Renal pelvis (tissue), 4 donors: ENCODE measurements around the gene DYNLT1. TPM values are rescaled to one million over a fixed set of nuclear protein-coding genes. Genes with fewer than 3 reads are reported as not detected.
"Not testable (repeated sequence)": the region's sequence is repeated elsewhere in the genome, so short reads cannot be mapped to it uniquely, and the experiment has no call there.

Source experiments
- DNase-seq: peaks from one replicate; pipeline ENCODE4 v3.0.0-alpha.2; 2013
- polyA plus RNA-seq, 3 donors: library from polyadenylated mRNA; unstranded; fragments of 120-200 nt; gene quantifications; one replicate each; pipeline ENCODE4 v1.2.1, GENCODE V29; 2013; ENCODE audit not compliant: insufficient read length in 3 of 3

The DYNLT1 gene
- polyA plus RNA-seq, 3 donors: 151 to 177 (median 176) TPM

- DNase-seq: no peak
Measured at GRCh38 chr6:158646023-158646910, 1.7 kb upstream of the DYNLT1 start.

GRCh38 chr6:158645064-158646022 lies 800 bp upstream of the DYNLT1 start:
- no peak for DNase-seq

- no peak for DNase-seq
Measured at GRCh38 chr6:158643836-158644230, 710 bp downstream of the DYNLT1 start.

DNA sequence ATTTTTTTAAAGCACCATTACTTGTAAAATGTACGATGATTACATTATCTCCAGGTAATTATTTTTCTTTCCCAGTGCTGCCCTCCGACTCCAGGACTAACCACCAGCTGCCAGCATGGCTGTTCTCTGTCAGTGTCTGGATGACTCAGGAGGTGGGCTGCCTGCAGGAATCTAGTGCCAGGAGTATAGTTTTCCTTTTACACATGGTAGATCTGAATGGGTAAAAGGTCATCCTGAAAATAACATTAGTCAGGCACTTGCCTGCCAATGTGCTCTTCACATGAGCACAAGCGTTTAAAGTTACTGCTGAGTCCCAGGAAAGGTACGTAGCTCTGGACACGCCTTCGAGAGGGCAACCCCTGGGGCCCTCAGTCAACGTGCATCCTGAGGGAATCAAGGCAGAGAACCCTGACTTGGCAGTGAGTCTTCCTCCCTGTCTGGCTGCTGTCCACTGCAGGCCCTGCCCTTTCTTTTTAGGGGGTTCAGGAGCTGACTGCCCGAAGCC lies 2.4 kb downstream of the DYNLT1 start:
- DNase-seq: no peak

GRCh38 chr6:158640519-158640918 lies 4.0 kb downstream of the DYNLT1 start:
- no peak for DNase-seq

DNA sequence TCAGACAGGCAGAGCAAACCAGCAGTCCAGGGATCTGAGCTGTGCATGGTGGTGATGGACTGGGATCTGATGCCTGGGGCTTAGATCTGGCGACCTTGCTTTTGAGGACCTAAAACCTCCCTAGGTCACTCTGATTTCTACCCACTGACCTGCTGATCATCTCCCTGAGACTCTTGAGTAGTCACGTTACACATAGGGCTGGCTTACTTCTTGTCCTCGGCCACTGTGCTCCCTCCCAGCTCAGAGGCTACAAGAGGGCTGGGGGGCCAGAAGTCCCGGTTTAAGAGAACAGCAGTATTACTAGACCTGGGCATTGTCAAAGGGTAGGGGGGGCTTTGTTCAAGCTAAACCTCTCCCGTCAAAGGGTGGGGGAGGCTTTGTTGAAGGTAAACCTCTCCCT lies 5.5 kb downstream of the DYNLT1 start:
- no peak for DNase-seq

- no peak for DNase-seq
Measured at GRCh38 chr6:158638324-158638854, 6.2 kb downstream of the DYNLT1 start.

DNA sequence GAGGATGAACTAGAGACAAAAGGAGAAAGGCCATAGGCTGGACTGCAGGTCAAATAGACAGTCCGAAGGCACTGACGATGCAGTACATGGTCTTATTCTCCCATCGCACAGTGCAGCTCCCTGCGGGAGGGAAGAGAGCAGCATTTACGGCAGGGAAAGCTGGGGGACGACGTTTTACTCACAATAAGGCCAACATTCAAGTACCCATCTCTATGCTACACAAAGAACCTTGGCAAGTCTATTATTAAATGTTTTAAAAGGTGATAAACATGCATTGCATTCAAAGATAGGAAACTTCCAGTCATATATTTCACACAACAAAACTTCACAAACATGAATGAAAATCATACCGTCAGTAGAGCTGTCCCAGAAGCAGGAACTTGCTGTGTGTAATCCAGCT lies 7.8 kb downstream of the DYNLT1 start:
- DNase-seq: no peak

- DNase-seq: no peak
Measured at GRCh38 chr6:158635427-158636073, 9.0 kb downstream of the DYNLT1 start.

DNA sequence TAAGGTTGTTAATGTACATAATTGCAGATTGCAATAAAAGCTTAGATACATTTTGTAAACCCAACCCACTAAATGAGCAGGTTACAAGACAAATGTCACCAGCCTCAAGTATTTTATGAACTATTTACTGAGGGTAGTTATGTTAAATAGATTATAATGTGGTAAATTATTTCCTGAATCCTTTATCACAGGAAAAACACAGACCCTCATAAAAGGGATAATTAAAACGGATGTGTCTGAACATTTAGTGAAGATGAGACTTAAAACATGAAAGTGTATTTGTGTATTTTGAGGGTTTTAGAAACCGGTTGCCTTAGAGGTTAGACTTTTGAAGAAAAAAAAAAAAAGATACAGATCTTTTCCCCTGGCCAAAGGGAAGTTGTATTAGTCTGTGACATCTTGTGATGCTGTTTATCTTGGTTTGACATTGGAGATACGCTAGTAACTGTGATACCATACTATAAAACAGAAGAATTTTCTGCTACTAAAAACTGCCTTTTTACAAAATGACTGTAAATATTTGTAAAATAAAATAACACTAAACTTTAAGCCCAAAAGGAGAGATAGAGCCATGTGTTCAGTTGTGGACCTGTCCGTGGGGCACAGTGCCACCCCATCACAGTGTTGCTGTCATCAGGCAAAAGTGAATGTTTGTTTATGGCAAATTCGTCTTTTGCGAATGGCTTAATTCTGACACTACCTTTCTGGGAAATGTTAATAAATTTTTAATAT lies 9.7 kb downstream of the DYNLT1 start:
- no peak for DNase-seq

- no peak for DNase-seq
Measured at GRCh38 chr6:158633127-158633526, 11.4 kb downstream of the DYNLT1 start.

- DNase-seq: not testable (repeated sequence)
Measured at GRCh38 chr6:158632538-158633119, 11.9 kb downstream of the DYNLT1 start.

DNA sequence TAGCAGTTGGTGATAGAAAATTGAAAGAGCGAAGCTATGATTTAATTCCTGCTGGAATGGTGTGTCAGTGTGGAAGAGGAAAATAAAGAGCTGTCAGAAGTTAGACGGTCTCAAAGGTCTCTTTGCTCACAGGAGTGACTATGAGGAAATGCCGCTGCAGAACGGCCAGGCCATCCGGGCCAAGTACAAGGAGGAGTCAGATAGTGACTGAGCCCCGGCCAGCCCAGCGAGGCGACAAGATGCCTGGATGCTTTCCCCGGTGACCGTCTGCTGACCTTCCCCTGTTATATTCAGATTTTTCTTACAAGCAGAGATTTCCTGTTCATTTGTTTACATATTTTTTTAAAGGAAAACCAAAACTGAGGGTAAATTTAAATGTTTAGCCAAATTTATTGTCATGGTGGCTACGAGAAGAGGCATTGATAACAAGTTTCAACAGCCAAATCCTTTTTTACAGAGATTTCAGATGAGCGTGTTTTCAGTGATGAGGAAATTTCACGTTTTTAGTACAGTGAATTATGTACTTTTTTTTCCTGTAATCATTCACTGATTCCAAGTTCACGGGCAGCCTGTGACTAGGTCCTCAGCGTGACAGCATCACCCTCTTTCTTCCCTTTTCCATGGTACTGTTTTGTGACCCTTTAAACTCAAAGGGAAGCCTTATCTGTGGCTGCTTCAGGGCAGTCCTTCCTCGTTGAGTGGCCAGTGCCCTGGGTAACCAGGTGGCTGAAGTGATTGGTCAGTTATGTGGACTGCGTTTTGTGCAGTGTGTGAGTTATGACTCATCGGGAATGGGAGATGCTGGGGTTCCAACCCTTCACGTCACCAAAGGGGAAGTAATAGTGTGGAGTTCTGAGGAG lies 12.6 kb downstream of the DYNLT1 start:
- DNase-seq: no peak

GRCh38 chr6:158630938-158631616 lies 13.5 kb downstream of the DYNLT1 start:
- no peak for DNase-seq

DNA sequence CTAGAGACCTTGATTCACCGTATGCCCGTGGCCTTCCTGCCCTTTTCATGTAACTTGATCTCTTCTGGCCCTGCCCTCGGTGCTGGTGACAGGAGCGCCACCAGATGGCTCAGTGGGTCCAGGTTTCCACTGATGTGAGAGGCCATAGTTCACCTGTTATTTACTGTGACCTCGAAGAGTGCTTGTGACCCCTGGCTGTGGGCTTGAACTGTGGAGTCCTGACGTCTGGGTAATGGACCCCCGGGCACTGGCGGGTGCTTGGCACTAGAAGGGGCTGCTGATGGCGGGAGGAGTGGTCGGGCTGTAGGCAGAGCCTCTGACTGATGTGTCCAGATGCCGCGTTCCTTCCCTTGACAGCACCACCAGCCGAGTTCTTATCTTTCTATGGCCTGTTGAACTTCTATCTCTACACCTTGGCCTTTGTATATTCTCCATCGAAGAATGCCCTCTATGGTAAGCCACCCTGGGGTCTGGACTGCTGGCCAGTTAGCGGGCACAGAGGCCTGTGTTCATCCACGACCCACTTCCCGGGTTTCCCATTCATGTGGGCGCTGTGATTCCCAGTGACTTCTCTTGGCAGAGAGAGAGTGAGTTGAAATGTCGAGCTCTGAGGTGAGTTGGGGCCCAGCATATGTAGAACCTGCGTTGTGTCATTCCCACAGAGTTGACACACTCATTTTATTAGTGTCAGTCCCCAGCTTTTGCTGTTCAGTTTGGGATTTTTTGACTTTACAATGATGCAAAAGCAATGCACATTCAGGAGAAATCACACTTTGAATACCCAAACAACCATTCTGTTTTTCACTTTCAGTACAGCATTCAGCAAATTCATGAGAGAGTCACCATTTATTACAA lies 14.9 kb downstream of the DYNLT1 start:
- no peak for DNase-seq

DNA sequence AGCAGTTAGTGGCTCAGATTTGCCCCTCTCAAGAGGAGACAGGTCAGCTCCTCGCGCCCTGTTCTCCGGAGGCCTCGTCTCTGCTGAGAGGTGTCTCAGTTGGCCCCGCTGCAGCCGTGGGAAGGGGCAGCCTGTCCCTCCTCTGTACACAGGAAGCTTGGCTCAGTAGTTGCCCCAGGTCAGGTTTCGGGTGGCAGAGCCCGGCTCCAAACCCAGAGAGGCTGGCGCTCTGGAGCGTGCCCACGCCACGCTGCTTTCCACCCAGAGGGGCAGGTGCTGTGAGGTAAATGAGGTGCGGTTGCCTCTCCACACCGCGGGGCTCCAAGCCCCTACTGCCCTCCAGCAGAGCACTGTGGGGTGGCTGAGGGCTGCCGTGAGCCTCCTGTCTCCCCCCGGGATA lies 16.0 kb downstream of the DYNLT1 start:
- no peak for DNase-seq

DNA sequence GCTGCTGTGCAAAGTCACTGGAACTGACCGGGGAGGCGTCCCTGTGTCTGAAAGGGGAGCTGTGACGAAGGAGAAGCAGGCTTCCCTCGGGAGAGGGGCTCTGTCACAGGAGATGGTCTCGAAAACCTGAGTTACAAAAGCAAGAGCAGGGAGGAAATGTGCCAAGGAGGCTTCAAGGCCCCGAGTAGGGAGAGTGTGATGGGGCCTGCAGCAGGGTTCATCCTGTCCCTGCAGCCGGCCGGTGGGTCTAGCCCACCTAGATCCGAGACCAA lies 16.7 kb downstream of the DYNLT1 start:
- DNase-seq: no peak
